LHCN-M2 (cell line): ENCODE results near the gene SIGLEC6. TPM values are rescaled to one million over a fixed set of nuclear protein-coding genes. Genes with fewer than 3 reads are reported as not detected.
A peak's percentile ranks its signal among the peaks of the same experiment; 100 is the strongest.

ENCODE experiments used
- DNase-seq: peaks from one replicate; pipeline ENCODE4 v3.0.0-alpha.2; 2012; ENCODE audit warnings: low read depth
- polyA plus RNA-seq: library from polyadenylated mRNA; unstranded; fragments of >200 nt; gene quantifications from one replicate; pipeline ENCODE4 v1.2.1, GENCODE V29; 2012; ENCODE audit warnings: missing spikeins
- total RNA-seq: library from RNA; depleted of rRNA; stranded (reverse); fragments of >200 nt; gene quantifications from 2 replicates; pipeline ENCODE4 v1.2.3, GENCODE V29; 2014; rRNA removed

SIGLEC6 gene
- total RNA-seq = not detected in 2 replicates
- not detected for polyA plus RNA-seq

- DNase-seq = no peak
These were observed at the start of gene SIGLEC6 for GRCh38 chr19:51531349-51532315. TSS of gene SIGLEC6 (minus strand) at chr19:51531670. CDS start at chr19:51531648, 22 bp downstream.

- no peak for DNase-seq
These were observed 45.4 kb upstream of the SIGLEC6 start for GRCh38 chr19:51576850-51577249.

- peak; percentile 20 for DNase-seq
These were observed 41.9 kb upstream of the SIGLEC6 start for GRCh38 chr19:51573331-51573730.

GRCh38 chr19:51572908-51573307 is 41.4 kb upstream of the SIGLEC6 start:
- DNase-seq = peak; percentile 84

GRCh38 chr19:51572410-51572809 is 40.9 kb upstream of the SIGLEC6 start:
- no peak for DNase-seq

- DNase-seq = no peak
These were observed 40.1 kb upstream of the SIGLEC6 start for GRCh38 chr19:51571599-51571998.

GRCh38 chr19:51570962-51571575 is 39.6 kb upstream of the SIGLEC6 start, which contains the start of gene ZNF175:
TSS of gene ZNF175 (plus strand) at chr19:51571283. CDS start at chr19:51573330, 2,047 bp downstream.
- DNase-seq = peak; percentile 96

GRCh38 chr19:51568456-51568855 is 37.0 kb upstream of the SIGLEC6 start:
- no peak for DNase-seq

- DNase-seq = no peak
These were observed 36.1 kb upstream of the SIGLEC6 start for GRCh38 chr19:51567583-51567982.

- DNase-seq = no peak
These were observed 35.1 kb upstream of the SIGLEC6 start for GRCh38 chr19:51566489-51567100.

GRCh38 chr19:51565583-51565982 is 34.1 kb upstream of the SIGLEC6 start:
- no peak for DNase-seq

- no peak for DNase-seq
These were observed 33.3 kb upstream of the SIGLEC6 start for GRCh38 chr19:51564791-51565190.

- no peak for DNase-seq
These were observed 28.9 kb upstream of the SIGLEC6 start for GRCh38 chr19:51560339-51560738.

GRCh38 chr19:51559240-51559639 is 27.8 kb upstream of the SIGLEC6 start:
- no peak for DNase-seq

GRCh38 chr19:51552996-51553725 is 21.7 kb upstream of the SIGLEC6 start:
- peak; percentile 55 for DNase-seq

GRCh38 chr19:51552608-51552995 is 21.1 kb upstream of the SIGLEC6 start:
- no peak for DNase-seq

- DNase-seq = no peak
These were observed 20.4 kb upstream of the SIGLEC6 start for GRCh38 chr19:51551673-51552432.

- DNase-seq = no peak
These were observed 19.6 kb upstream of the SIGLEC6 start for GRCh38 chr19:51550848-51551672.

- DNase-seq = no peak
These were observed 18.3 kb upstream of the SIGLEC6 start for GRCh38 chr19:51549533-51550324.
